Kidney capillary endothelial cell (primary cell): ENCODE results near the gene SLC9B2.

Source experiments
- DNase-seq: peaks from one replicate; pipeline ENCODE4 v3.0.0-alpha.2; 2018; ENCODE audit warnings: low spot score

SLC9B2 gene

DNA sequence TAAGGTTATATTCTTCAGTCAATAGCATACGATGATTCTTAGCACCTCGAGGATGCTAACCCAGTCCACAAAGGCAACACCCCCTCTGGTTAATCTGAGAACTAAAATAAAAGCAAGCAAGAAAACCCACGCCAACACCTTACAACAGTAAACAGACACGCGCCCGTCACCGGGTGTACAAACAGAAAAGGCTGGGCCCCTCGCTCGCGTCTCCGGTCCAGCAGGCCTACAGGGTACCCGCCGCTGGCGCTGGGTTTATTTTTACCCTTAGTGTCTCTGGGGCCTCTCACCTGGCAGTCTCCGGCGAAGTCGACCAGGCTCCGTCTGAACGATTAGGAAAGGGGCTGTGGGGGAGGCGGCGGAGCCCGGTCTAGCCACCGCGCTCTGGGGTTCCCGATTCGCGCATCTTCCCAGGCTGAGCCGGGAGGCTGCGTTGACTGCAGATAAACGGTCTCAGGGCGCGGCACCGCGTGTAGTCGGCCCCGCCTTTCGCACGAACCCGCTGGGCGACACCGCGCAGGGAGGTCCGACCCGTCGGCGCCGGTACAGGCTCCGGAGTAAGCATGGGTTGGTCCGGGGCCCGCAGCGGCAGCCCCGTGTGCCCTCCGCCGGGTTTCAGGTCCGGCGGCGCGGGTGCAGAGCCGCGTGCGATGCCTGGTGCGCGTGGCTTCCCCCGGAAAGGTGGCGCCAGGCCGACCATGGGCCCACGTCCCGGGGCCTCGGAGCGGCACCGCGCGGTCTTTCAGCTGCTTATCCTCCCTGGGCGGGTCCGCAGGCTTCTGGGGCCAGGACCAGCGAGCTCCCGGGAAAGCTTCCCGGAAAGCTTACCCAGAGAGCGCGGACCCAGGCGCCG, 441 bp downstream of the SLC9B2 start:
- DNase-seq, result peak; percentile 67

DNA sequence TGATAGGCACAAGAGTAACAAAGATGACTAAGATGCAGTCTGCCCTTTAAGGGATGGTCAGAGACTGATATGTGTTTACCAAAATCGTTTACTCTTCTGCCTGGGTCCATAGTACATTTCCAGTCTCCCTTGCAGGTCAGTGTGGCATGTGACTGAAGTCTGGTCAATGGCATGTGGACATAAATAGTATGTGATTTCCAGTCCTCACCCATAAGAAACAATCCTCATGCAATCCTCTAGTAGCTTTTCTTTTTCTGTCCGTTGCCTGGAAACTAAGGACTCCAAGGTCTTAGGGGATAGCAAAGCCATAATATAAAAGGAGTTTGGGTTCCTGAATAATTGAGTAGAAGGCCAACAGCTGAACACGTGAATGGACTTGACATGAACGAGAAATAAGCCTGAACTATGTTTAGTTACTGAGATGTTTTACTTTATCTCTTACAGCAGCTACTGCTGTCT, 1.1 kb downstream of the SLC9B2 start:
- DNase-seq, result peak; percentile 26

DNA sequence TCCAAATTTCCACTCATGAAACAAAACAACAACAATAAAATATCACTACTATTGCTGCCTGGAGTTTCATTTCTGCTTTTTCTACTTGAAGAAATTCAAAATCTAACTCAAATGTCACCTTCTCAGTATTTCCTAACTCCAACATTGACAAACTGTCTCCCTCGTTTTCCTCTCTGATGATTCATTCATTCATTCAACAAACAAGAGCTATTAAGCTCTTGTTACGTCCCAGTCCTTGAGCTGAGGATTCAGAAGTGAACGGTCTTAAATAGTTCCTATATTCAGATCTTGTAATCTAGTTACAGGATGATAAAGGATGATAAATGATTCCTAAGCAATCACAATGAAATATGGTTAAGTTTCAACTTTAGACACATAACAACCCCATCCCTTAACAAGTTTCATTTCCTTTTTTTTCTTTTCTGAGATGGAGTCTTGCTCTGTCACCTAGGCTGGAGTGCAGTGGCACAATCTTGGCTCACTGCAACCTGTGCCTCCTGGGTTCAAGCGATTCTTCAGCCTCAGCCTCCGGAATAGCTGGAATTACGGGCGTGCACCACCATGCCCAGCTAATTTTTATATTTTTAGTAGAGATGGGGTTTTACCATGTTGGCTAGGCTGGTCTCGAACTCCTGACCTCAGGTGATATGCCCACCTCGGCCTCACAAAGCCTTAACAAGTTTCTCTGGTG, 1.7 kb downstream of the SLC9B2 start:
- DNase-seq, result no peak

DNA sequence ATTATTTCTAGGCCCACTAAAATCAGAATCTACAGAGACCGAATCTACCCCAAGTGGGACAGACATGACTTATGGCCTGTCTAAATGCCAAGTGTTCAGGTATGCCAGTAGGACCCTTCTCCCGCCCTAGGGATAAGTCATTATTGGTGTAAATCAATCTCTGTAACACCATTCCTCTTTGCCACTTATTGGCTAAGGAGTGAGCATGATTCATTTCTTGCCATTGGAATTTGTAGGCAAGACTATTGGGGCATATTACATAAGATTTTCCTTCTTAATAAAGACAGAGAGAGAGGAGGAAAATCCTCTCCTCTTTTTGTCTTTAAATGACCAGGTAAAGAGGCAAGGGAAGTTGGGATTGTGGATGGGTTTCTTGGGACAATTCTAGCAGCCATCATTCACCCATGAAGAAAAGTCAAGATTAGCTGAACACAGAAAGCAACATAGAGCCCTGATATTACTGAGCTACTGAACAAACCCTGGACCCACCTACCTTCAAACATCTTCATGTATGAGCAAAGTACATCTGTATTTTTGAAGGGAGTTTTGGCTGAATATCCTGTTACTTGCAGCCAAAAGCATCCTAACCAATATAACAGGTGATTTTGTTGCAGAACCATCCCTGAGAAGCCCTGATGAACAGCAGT, 2.6 kb downstream of the SLC9B2 start:
- no peak for DNase-seq

DNA sequence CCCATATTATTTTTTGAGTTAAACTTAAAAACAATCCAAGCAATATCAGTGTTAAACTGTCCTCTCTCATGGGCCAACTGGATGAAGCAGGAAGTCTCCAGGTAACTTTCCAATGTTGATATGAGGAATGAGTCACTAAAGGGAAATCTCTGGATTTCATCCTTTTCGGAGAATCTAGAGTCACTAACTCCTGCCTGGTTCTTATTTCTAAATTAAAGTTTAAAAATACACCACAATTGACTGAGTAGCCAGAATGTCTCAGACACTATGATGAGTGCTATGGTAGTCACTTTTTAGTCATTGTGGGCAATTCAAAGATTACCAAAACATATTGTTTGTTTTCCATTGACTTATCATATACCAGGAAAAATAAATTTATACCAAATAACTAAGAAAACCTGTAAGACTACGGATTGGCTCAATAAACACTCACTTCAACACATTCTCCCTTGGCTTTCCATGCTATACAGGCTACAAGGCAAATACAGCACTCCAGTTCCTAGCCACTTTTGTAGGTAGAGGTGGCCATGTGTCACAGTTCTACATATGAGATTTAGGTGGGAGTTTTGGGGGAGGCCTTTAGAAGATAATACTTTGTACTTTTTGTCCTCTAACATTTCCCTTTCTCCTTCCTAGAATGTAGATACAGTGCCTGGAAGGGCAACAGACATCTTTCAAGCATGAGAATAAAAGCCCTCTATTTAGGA, 8.6 kb downstream of the SLC9B2 start:
- peak; percentile 55 for DNase-seq

DNA sequence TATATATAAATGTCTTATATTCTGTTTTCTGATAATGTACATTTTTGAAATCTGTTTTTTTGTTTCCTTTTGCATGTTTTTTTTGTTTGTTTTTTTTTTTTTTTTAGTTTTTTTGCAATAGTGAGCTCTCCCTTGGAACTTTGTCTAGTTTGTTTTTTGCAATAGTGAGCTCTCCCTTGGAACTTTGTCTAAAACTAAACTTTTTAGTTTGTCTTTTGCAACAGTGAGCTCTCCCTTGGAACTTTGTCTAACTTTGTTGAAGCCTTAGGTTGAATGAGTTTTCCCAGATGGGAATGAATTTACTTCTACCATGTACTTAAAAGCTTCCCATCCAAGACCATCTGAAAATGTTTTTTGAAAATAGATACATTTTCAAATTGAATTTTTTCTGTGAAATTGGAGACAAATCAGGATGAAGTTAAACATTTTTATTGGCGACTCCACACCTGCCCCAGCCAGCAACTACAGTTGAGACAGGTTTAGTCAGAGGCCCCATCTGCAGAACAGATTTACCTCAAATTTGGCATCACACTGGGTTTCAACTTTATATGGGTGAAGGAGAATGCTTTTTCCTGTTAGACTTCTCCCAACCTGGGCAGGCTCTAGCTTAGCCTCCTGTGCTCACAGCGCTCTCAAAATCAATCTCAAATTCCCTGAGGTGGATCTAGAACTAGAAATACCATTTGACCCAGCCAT, 16.0 kb downstream of the SLC9B2 start:
- no peak for DNase-seq

DNA sequence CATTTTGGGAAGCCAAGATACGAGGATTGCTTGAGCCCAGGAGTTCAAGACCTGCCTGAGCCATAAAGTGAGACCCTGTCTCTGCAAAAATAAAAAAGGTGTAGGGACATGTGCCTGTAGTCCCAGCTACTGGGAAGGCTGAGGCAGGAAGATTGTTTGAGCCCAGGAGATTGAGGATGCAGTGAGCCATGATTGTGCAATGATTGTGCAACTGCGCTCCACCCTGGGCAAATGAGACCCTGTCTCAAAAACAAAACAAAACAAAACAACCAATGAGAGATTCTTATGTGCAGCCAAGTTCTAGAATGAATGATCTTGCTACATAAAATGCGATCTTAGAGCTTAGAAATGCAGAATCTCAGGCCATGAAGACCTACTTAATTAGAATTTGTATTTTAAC, 22.5 kb downstream of the SLC9B2 start:
- no peak for DNase-seq

DNA sequence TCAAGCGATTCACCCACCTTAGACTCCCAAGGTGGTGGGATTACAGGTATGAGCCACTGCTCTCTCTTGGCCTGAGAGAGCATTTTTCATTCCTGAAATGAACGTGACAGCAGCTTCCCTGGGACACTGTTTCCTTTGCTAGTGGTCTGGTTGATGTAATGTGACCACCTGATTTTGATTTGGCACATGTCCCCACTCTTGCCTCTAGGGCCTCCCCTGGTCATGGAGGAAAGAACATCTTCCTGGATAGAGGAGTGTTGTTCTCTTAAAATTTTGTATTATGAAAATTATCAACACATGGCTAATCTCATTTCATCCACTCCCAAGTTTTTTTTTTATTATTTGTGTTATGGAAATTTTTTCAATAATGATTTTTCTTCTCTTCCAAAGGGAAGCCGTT, 23.8 kb downstream of the SLC9B2 start:
- no peak for DNase-seq

DNA sequence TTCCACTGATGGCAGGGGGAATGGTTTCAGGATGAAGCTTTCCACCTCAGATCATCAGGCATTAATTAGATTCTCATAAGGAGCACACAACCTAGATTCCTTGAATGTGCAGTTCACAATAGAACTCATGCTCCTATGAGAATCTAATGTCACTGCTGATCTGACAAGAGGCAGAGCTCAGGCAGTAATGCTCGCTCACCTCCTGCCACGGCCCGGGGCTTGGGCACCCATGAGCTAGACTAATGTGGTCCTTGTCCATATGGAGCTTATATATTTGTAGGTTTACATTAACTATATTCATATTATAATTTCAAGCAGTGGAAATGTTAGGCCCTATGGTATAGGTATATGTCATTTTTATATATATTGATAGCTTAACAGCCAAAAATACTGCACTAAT, 24.4 kb downstream of the SLC9B2 start:
- DNase-seq, result no peak

DNA sequence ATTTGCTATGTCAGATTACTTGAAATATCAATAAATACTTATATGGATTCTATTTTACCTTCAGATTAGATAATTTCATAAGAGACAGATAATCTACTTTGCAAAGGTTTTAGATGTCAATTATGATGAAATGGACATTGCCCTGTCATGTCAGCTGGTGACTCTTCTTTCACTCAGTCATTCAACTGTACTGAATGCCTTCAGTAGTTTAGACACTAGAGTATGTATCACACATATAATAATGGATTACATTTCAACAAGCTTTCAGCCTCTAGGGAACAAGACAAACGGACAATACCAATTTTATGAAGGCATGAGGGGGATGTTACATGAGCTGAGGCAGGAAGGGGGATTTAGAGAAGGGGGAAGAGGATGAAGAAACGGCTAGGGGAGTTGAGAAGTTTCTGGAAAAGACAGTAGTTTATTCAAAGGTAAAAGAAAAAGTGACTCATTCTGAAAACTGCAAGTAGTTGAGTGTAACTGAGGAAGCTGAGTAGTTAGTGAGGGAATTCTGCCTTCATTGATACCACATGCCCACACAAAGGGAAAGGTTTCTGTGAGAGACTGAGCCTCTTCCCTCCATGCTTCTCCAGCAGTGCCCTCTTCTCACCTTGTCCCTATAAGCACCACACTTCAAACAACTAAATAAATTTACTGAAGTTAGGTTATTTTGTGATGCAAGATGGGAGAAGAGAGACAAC, 25.7 kb downstream of the SLC9B2 start:
- no peak for DNase-seq

DNA sequence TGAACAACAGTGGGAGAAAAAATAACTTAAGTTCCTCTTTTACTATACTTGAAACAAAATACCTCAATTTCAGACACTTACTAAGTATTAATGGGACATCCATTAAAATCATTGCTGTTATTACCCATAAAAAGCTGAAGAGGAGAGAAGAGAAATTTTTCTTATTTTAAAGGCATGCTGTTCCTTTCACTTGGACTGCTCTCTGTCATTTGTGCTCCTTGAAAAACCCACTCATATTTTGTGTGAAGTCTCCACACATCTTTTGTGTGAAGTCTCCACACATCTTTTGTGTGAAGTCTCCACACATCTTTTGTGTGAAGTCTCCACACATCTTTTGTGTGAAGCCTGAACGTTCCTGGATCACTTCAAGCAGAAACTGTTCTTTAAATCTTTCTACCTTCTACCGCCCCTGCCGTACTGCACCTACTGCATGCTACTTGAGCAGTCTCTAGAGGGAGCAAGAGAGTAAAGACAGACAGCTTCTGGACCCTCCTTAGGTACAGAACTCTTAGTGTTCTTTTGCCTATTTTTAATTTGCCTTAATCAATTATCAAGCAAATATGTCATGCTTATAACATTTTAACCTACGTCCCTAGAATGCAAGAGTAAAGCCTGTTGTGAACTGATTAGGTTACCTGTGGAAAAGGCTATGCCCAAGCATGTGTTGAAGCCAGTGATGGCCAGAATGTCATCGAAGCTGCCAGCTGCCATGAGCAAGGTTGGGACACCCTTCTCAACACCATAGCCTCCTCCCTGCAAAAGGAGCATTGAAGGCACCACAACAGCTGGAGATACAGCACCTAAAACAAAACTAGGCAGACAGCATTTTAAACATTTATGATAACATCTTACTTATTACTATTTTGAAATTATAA, 29.9 kb downstream of the SLC9B2 start:
- peak; percentile 35 for DNase-seq

DNA sequence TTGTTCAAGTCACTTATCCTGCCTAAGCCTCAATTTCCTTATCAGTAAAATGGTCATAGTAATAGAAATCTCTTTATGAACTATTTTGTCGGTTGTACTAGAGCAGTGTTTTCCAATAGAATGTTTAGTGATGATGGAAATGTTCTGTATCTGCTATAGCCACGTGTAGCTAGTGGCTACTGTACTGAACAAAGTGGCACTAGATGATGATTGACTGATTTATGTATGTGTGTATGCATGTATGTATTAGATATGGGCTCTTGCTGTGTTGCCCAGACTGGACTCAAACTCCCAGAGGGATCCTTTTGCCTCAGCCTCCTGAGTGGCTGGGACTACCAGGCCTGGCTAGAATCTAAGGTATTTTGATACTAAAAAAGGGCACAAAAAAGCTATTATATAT, 32.4 kb downstream of the SLC9B2 start:
- DNase-seq, result no peak

DNA sequence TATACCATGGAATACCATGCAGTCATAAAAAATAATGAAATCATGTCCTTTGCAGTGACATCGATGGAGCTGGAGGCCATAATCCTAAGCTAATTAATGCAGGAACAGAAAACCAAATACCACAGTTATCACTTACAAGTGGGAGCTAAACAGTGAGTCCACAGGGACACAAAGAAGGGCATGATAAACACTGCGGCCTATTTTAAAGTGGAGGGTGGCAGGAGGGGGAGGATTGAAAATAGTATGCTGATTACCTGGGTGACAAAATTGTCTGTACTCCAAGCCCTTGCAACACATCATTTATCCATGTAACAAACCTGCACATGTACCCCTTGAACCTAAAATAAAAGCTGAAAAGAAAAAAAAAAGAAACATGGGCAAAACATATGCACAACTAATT, 40.4 kb downstream of the SLC9B2 start:
- no peak for DNase-seq

DNA sequence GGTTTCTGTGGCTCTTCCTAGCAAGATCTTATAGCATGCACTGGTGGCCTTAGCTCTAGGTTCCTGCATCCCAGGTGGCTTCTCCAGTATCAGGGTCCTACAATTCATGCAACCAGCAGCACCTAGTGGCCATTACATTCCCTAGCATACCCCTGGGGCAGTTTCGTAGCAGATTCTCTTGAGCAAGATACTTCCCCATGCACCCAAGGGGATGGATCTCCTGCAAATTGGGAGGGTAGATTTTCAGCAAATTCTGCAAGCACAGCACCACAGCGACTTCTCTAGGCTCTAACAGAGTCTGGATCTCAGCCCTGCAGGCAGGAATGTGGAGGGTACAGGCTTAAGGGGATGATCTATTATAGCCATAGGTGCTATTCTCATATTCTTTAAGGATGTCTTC, 44.0 kb downstream of the SLC9B2 start:
- DNase-seq, result peak; percentile 6

DNA sequence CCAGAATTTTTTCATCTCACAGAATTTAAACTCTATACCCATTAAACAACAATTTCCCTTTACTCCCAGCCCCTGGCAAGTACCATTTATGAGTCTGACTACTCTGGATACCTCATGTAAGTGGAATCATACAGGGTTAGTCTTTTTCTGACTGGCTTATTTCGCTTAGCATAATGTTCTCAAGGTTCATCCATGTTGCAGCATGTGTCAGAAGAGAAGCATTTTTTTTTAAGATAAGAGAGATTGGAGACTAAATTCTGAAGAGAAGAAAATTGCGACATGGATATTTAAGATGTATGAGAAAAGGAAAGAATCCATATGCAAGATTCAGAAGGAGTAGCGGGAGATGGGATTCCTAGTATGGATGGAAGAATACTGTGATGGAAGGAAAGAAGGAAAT, 45.8 kb downstream of the SLC9B2 start:
- DNase-seq, result no peak

DNA sequence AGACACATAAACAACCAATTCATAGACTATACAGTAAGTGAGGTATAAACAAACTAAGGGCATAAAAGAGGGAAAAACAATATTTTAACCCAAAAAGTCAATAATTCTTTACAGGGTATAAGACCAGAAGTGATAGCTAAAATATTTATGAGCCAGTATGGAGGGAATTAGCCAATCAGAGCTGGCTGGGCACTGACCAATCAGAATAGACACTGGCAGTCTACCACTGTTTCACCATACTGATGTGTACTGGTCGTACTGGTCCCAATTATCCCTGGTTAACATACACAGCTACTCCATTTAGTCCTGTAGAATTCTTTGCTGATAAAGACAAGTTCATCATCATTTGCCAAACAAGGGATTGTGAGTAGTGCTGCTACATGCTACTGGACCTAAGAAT, 47.3 kb downstream of the SLC9B2 start:
- DNase-seq, result no peak

DNA sequence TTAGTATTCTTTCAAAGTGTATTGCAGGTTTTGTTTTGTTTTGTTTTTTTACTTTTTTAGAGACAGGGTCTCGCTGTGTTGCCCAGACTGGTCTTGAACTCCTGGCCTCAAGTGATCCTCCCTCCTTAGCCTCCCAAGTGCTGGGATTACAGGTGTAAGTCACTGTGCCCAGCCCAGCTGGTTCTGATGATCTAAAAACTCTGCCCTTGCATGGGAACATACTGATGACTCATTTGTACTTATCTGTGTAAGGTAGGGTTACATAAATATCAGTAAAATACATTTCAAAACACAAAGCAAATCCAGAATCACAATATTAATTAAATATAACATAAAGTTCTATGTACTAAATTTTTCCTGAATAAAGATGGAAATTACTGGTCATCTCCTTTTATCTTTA, 49.7 kb downstream of the SLC9B2 start:
- DNase-seq, result no peak

DNA sequence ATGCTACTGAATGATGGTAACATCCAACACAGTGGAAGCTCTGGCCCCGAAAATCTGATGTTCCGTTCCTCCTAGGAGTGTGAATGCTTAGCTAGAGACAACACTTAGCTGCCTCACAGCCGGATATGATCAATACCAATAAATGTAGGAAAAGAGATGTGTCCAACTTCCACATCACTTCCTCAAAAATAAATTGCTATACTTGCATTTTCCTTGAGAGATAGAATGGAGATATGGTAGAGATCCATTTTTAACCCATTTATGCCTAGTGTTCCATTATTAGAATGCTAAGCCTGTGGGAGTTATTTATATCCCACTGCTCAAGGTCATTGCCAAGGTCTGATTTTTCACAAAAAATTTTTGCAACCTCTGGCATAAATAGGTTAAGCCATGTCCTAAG, 51.6 kb downstream of the SLC9B2 start:
- no peak for DNase-seq

DNA sequence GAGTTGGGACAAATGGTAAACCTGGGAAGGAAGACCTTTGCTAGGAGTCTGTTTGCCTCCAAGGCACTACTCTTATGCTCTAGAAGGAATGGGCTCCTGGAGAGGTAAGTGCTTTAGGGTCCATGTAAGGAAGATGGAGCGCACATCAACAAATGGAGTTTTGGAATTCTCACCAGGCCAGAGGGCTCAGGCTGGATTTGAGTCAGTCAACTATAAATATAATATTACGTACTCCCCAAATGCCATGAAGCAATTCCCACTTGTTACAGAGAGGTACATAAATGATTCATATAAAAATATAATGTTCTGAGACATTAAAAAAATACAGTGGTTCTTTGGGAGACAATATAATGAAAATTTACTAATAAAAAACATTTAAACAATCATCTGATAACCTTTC, 55.4 kb downstream of the SLC9B2 start:
- DNase-seq, result no peak
